Activated T-cell treated with anti-CD3 and anti-CD28 coated beads, Interleukin-2, amount 50 U/mL, for 24 hours (primary cell): ENCODE measurements around the gene CYP17A1.
"Not testable (repeated sequence)": the region's sequence is repeated elsewhere in the genome, so short reads cannot be mapped to it uniquely, and the experiment has no call there.

ENCODE experiments used
- DNase-seq: peaks from one replicate; pipeline ENCODE4 v3.0.0-alpha.2; 2020
- H3K27ac Mint-ChIP-seq: 2 replicates; pipeline ENCODE4 v1.8.0; 2020; ENCODE audit warnings: mild to moderate bottlenecking, mixed read lengths
- H3K27me3 Mint-ChIP-seq: 2 replicates; pipeline ENCODE4 v1.8.0; 2020; ENCODE audit warnings: mixed read lengths
- H3K36me3 Mint-ChIP-seq: 2 replicates; pipeline ENCODE4 v1.8.0; 2020; ENCODE audit warnings: low read depth, mixed read lengths
- H3K4me1 Mint-ChIP-seq: 2 replicates; pipeline ENCODE4 v1.8.0; 2020; ENCODE audit warnings: low read depth, mixed read lengths
- H3K4me3 Mint-ChIP-seq: 2 replicates; pipeline ENCODE4 v1.8.0; 2020; ENCODE audit warnings: mild to moderate bottlenecking, moderate library complexity, mixed read lengths
- H3K9me3 Mint-ChIP-seq: 2 replicates; pipeline ENCODE4 v1.8.0; 2020; ENCODE audit warnings: mixed read lengths

CYP17A1 gene, protein sequence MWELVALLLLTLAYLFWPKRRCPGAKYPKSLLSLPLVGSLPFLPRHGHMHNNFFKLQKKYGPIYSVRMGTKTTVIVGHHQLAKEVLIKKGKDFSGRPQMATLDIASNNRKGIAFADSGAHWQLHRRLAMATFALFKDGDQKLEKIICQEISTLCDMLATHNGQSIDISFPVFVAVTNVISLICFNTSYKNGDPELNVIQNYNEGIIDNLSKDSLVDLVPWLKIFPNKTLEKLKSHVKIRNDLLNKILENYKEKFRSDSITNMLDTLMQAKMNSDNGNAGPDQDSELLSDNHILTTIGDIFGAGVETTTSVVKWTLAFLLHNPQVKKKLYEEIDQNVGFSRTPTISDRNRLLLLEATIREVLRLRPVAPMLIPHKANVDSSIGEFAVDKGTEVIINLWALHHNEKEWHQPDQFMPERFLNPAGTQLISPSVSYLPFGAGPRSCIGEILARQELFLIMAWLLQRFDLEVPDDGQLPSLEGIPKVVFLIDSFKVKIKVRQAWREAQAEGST

DNA sequence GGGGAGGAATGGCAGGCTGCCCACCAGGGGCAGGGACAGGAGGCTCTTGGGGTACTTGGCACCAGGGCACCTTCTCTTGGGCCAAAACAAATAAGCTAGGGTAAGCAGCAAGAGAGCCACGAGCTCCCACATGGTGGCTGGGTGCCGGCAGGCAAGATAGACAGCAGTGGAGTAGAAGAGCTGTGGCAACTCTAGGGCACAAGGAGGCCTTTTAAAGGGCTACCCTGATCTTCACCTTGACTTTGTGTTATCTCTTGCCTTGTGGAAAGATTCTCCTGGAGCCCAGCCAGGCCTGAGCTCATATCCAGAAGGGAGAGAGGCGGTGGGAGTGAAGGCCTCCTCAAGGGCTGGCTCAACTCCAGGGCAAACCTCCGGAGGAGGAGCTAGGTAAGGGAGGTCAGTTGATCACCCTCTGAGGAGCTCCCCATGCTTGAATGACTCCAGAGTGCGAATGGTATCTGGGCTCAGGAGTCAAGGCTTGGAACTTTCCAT is at the start of gene CYP17A1:
Gene CYP17A1, minus strand, starts transcription at position 184 of the 492 bp plus-strand sequence. Its CDS starts 52 bp downstream, at position 132.
- no peaks in the 10 kb centered on the region for H3K9me3 Mint-ChIP-seq
- no peak within 1 kb of the TSS for H3K4me3 Mint-ChIP-seq
- no peaks in the 10 kb centered on the region for H3K36me3 Mint-ChIP-seq
- peaks cover 3% of the 10 kb centered on the region for H3K4me1 Mint-ChIP-seq
- no peak for DNase-seq
- no peak within 1 kb of the TSS for H3K27ac Mint-ChIP-seq
- peaks cover 8% of the 10 kb centered on the region for H3K27me3 Mint-ChIP-seq

GRCh38 chr10:102880256-102880655 is 43.0 kb upstream of the CYP17A1 start:
- Mint-ChIP-seq H3K27ac (no peak overlapping the region), H3K4me3 (no peak overlapping the region), H3K9me3 (no peaks in the 10 kb centered on the region), H3K4me1 (no peaks in the 10 kb centered on the region), H3K27me3 (no peaks in the 10 kb centered on the region), H3K36me3 (no peaks in the 10 kb centered on the region)
- DNase-seq: no peak

- no peak overlapping the region for H3K27ac Mint-ChIP-seq
- H3K4me3 Mint-ChIP-seq: no peak overlapping the region
- no peak for DNase-seq
- H3K9me3 Mint-ChIP-seq: no peaks in the 10 kb centered on the region
- H3K4me1 Mint-ChIP-seq: no peaks in the 10 kb centered on the region
- no peaks in the 10 kb centered on the region for H3K36me3 Mint-ChIP-seq
- no peaks in the 10 kb centered on the region for H3K27me3 Mint-ChIP-seq
Observed at GRCh38 chr10:102878629-102879028, 41.4 kb upstream of the CYP17A1 start.

GRCh38 chr10:102876747-102877153 is 39.5 kb upstream of the CYP17A1 start:
- Mint-ChIP-seq H3K4me3 (no peak overlapping the region), H3K27me3 (no peaks in the 10 kb centered on the region), H3K9me3 (no peaks in the 10 kb centered on the region), H3K36me3 (no peaks in the 10 kb centered on the region), H3K4me1 (no peaks in the 10 kb centered on the region), H3K27ac (no peak overlapping the region)
- no peak for DNase-seq

- no peak overlapping the region for H3K27ac Mint-ChIP-seq
- peaks cover 11% of the 10 kb centered on the region for H3K4me1 Mint-ChIP-seq
- H3K27me3 Mint-ChIP-seq: peaks cover 23% of the 10 kb centered on the region
- DNase-seq: no peak
- H3K9me3 Mint-ChIP-seq: no peaks in the 10 kb centered on the region
- no peaks in the 10 kb centered on the region for H3K36me3 Mint-ChIP-seq
- H3K4me3 Mint-ChIP-seq: no peak overlapping the region
Observed at GRCh38 chr10:102872163-102872562, 35.0 kb upstream of the CYP17A1 start.

- Mint-ChIP-seq H3K9me3 (no peaks in the 10 kb centered on the region), H3K36me3 (peaks cover 3% of the 10 kb centered on the region), H3K27ac (no peak overlapping the region), H3K4me3 (peak overlapping the region; percentile 67), H3K4me1 (peaks cover 11% of the 10 kb centered on the region), H3K27me3 (peaks cover 23% of the 10 kb centered on the region)
- DNase-seq: no peak
Observed at GRCh38 chr10:102870221-102870620, 33.0 kb upstream of the CYP17A1 start.

DNA sequence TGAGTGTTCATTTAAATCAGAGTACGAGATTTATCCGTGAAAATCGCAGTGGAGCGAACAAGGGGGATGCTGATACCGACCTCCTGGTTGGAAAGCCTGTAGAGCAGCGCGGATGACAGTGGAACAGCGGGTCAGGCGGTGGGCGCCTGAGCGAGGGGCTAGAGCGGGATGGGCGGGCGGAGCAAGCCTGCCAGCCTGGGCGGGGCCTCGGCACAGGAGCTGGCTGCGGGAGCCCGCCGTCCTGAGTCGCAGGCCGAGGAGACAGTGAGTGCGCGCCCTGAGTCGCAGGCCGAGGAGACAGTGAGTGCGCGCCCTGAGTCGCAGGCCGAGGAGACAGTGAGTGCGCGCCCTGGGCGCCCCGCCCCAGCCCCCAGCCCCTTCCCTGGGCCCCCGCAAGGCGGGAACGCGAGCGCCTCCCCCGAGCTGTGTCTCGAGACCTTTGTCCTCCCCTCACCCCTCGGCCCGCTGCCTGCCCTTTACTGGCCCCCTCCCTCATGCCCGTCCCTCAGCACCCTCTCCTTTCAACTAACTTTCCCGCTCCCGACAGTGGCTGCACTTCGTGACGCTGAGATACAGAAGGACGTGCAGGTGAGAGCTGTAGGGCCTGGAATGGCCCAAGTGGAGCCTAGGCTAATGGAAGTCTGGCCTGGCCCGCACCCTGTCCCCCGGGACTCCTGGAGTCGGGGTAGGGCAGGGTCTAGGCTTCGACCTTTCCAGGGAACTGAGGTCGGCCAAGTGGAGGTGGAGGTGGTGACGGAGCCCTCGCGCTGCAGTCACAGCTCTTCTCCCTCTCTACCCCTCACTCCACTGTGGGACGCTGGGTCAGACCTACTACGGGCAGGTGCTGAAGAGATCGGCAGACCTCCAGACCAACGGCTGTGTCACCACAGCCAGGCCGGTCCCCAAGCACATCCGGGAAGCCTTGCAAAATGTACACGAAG is 32.3 kb upstream of the CYP17A1 start, which contains the start of gene AS3MT:
Gene AS3MT, plus strand, starts transcription at position 213 of the 941 bp plus-strand sequence. Its CDS starts 123 bp downstream, at position 336.
- peak; percentile 39 for DNase-seq
- H3K27ac Mint-ChIP-seq: no peak within 1 kb of the TSS
- peaks cover 11% of the 10 kb centered on the region for H3K4me1 Mint-ChIP-seq
- H3K36me3 Mint-ChIP-seq: peaks cover 3% of the 10 kb centered on the region
- H3K27me3 Mint-ChIP-seq: peaks cover 23% of the 10 kb centered on the region
- H3K4me3 Mint-ChIP-seq: peak within 1 kb of the TSS; percentile 67
- no peaks in the 10 kb centered on the region for H3K9me3 Mint-ChIP-seq

DNA sequence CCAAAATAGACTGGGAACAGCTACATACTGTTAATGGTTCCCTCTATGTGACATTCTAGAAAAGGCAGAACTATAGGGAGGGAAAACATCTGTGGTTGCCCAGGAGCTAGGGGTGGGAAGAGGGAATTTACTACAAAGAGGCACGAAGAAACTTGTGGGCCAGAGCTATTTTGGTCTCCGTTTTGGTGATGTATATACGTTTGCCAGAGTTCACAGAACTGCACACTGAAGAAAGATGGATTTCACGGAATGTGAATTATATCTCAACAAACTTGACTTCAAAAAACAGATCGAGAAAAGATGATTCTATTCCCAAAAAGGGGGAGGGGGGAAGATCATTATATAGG is 31.7 kb upstream of the CYP17A1 start:
- H3K27me3 Mint-ChIP-seq: peaks cover 23% of the 10 kb centered on the region
- H3K27ac Mint-ChIP-seq: no peak overlapping the region
- peak overlapping the region; percentile 61 for H3K4me3 Mint-ChIP-seq
- H3K36me3 Mint-ChIP-seq: peaks cover 5% of the 10 kb centered on the region
- no peak for DNase-seq
- H3K9me3 Mint-ChIP-seq: no peaks in the 10 kb centered on the region
- H3K4me1 Mint-ChIP-seq: peaks cover 11% of the 10 kb centered on the region

DNA sequence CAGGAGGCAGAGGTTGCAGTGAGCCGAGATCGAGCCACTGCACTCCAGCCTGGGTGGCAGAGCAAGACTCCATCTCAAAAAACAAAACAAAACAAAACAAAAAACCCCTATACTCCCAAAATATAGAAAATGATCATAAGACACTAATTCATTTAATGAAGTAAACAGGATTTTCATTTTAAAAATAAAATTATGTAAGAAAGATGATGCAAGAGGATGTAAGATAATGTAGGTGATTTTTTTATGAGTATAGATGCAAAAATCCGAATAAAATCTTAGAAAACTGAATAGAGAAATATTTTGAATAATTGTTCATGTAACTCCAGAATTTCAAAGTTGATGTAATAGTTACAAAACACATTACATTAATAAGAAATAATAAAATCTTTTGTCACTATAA is 28.4 kb upstream of the CYP17A1 start:
- Mint-ChIP-seq H3K27me3 (peaks cover 20% of the 10 kb centered on the region), H3K9me3 (no peaks in the 10 kb centered on the region), H3K4me1 (peaks cover 11% of the 10 kb centered on the region), H3K4me3 (no peak overlapping the region), H3K36me3 (peaks cover 28% of the 10 kb centered on the region), H3K27ac (no peak overlapping the region)
- DNase-seq: no peak

DNA sequence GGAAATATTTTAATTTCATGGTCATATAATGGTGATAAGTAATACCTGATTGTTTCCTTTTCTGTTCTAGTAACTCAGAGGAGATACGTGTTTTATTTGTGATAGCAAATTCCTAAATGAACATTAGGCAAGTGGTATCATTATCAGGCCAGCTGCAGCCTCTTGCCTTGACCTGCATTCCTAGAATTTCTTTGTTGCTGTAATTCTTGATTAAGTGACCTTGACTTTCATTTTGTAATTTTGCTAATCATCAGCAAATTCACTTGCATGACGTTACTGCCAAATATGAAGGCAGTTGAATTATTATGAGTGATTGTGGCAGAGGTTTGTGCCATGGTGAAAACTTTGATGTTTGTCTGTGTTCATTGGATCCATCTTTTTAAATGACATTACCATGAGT is 26.4 kb upstream of the CYP17A1 start:
- no peak overlapping the region for H3K4me3 Mint-ChIP-seq
- no peaks in the 10 kb centered on the region for H3K4me1 Mint-ChIP-seq
- H3K36me3 Mint-ChIP-seq: peaks cover 39% of the 10 kb centered on the region
- no peak for DNase-seq
- H3K9me3 Mint-ChIP-seq: no peaks in the 10 kb centered on the region
- peaks cover 2% of the 10 kb centered on the region for H3K27me3 Mint-ChIP-seq
- H3K27ac Mint-ChIP-seq: no peak overlapping the region

- peaks cover 36% of the 10 kb centered on the region for H3K36me3 Mint-ChIP-seq
- H3K27ac Mint-ChIP-seq: no peak overlapping the region
Observed at GRCh38 chr10:102859911-102860310, 22.7 kb upstream of the CYP17A1 start.

DNA sequence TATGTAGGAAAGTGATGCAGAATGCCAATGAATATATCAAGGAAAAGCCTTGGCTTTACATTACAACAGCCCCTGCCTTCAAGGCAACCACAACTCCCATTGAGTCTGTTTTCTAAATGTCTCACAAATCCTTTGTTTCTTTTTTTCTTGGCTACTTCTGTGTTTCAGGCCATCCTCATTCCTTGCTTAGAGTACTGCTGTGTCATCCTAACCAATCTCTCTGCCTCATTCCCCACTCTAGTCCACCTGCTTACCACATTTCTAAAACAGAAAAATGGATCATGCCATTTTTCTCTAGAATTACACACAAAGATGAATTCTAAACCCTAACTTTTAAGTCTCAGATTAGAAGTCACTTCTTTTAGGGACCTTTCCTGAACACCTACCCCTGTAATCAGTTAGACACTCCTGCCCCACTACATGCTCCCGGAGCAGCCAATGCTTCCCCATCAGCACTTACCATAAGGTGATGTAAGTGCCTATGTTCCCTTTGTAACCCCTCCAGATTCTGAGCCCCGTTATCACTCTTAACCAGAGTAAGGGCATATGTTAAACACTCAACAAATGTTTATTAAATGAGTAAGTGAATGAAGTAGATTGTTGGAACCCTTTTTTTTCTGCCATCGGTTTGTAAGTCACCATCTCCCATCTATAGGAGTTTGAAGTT is 19.7 kb upstream of the CYP17A1 start:
- no peak overlapping the region for H3K27ac Mint-ChIP-seq
- peaks cover 20% of the 10 kb centered on the region for H3K36me3 Mint-ChIP-seq
- no peak overlapping the region for H3K4me3 Mint-ChIP-seq
- no peak for DNase-seq
- no peaks in the 10 kb centered on the region for H3K9me3 Mint-ChIP-seq
- no peaks in the 10 kb centered on the region for H3K27me3 Mint-ChIP-seq
- peaks cover 17% of the 10 kb centered on the region for H3K4me1 Mint-ChIP-seq

More at GRCh38 chr10:102859911-102860310, 22.7 kb upstream of the CYP17A1 start:
- H3K27me3 Mint-ChIP-seq: no peaks in the 10 kb centered on the region
- DNase-seq: no peak
- H3K4me1 Mint-ChIP-seq: peaks cover 13% of the 10 kb centered on the region
- H3K4me3 Mint-ChIP-seq: no peak overlapping the region
- no peaks in the 10 kb centered on the region for H3K9me3 Mint-ChIP-seq

DNA sequence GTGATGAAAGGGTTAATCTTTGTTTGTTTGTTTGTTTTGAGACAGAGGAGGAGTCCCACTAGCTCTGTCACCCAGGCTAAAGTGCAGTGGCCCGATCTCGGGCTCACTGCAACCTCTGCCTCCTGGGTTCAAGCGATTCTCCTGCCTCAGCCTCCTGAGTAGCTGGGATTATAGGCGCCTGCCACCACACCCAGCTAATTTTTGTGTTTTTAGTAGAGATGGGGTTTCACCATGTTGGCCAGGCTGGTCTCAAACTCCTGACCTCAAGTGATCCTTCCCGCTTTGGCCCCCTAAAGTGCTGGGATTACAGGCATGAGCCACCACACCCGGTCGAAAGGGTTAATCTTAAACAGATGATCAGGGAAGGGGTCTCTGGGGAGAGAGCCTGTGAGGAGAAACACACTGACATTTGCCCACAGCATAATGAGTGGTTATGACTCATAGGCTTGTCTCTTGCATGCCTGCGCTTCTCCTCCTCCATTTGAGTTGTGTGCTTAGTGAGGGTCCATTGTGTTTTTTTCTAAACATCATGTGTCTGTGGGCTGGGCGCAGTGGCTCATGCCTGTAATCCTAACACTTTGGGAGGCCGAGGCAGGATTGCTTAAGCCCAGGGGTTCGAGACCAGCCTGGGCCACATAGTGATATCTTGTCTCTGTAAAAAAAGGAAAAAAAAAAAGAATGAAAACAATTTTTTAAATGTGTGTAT is 18.7 kb upstream of the CYP17A1 start:
- H3K9me3 Mint-ChIP-seq, H3K27ac Mint-ChIP-seq, H3K27me3 Mint-ChIP-seq, DNase-seq: not testable (repeated sequence)
- H3K4me3 Mint-ChIP-seq: peak overlapping the region; percentile 36
- peaks cover 17% of the 10 kb centered on the region for H3K4me1 Mint-ChIP-seq
- H3K36me3 Mint-ChIP-seq: peaks cover 18% of the 10 kb centered on the region
